GM23338 (cell line): ENCODE results near the gene TMEM143. TPM values are rescaled to one million over a fixed set of nuclear protein-coding genes. Genes with fewer than 3 reads are reported as not detected.
A peak's percentile ranks its signal among the peaks of the same experiment; 100 is the strongest.
"Not testable (repeated sequence)": the region's sequence is repeated elsewhere in the genome, so short reads cannot be mapped to it uniquely, and the experiment has no call there.

Experiments
- ATAC-seq: fragments of 200-7000 bp; cut with Tn5 transposase; 3 replicates; pipeline ENCODE4 v1.9.1; 2020
- DNase-seq: peaks from one replicate; pipeline ENCODE4 v3.0.0-alpha.2; 2015; ENCODE audit warnings: low spot score
- H2AFZ ChIP-seq: fragments of 200-600 bp; sonication (generic); 2 replicates; pipeline ENCODE4 v1.8.0; 2016; ENCODE audit warnings: antibody characterized with exemption, mild to moderate bottlenecking, moderate library complexity
- H3F3A ChIP-seq: fragments of 200-600 bp; sonication (generic); replicated peaks from 2 replicates; pipeline ENCODE4 v1.8.0; 2017; ENCODE audit warnings: antibody characterized with exemption, mixed run types, low read depth
- H3K27ac ChIP-seq: fragments of 200-600 bp; sonication (generic); 2 replicates; pipeline ENCODE4 v1.6.1; 2016; ENCODE audit warnings: low read depth
- H3K27me3 ChIP-seq: fragments of 200-600 bp; sonication (generic); 2 replicates; pipeline ENCODE4 v1.8.0; 2016; ENCODE audit warnings: mild to moderate bottlenecking, mixed run types, moderate library complexity; ENCODE audit not compliant: insufficient read depth
- H3K36me3 ChIP-seq: fragments of 200-600 bp; sonication (generic); 2 replicates; pipeline ENCODE4 v1.8.0; 2016; ENCODE audit warnings: mild to moderate bottlenecking; ENCODE audit not compliant: insufficient read depth
- H3K4me1 ChIP-seq: fragments of 200-600 bp; sonication (generic); 2 replicates; pipeline ENCODE4 v1.8.0; 2016; ENCODE audit warnings: mild to moderate bottlenecking, moderate library complexity; ENCODE audit not compliant: insufficient read depth
- H3K4me2 ChIP-seq: fragments of 200-600 bp; sonication (generic); 2 replicates; pipeline ENCODE4 v1.7.1; 2017; ENCODE audit warnings: mixed run types
- H3K4me3 ChIP-seq: fragments of 200-600 bp; sonication (generic); 2 replicates; pipeline ENCODE4 v1.6.1; 2016; ENCODE audit warnings: mixed run types
- H3K79me2 ChIP-seq: fragments of 200-600 bp; sonication (generic); replicated peaks from 2 replicates; pipeline ENCODE4 v1.8.0; 2017; ENCODE audit warnings: mild to moderate bottlenecking; ENCODE audit not compliant: insufficient read depth
- H3K9me2 ChIP-seq: fragments of 200-600 bp; sonication (generic); 2 replicates; pipeline ENCODE4 v1.8.0; 2017; ENCODE audit not compliant: insufficient read depth
- H4K20me1 ChIP-seq: fragments of 200-600 bp; sonication (generic); replicated peaks from 2 replicates; pipeline ENCODE4 v1.8.0; 2017; ENCODE audit warnings: mild to moderate bottlenecking; ENCODE audit not compliant: insufficient read depth
- H3K27ac Mint-ChIP-seq: 2 replicates; pipeline ENCODE4 v1.8.0; 2020; ENCODE audit warnings: inconsistent platforms, mild to moderate bottlenecking, moderate library complexity, mixed read lengths
- H3K27me3 Mint-ChIP-seq: 3 replicates; pipeline ENCODE4 v1.8.0; 2022; ENCODE audit warnings: low read depth, mild to moderate bottlenecking, moderate library complexity, mixed read lengths, inconsistent platforms; ENCODE audit not compliant: insufficient read depth, poor library complexity
- H3K36me3 Mint-ChIP-seq: 3 replicates; pipeline ENCODE4 v1.8.0; 2021; ENCODE audit warnings: low read depth, mild to moderate bottlenecking, inconsistent platforms, moderate library complexity, mixed read lengths
- H3K4me1 Mint-ChIP-seq: 3 replicates; pipeline ENCODE4 v1.8.0; 2020; ENCODE audit warnings: mild to moderate bottlenecking, inconsistent platforms, mixed read lengths
- H3K4me3 Mint-ChIP-seq: 3 replicates; pipeline ENCODE4 v1.8.0; 2021; ENCODE audit warnings: moderate library complexity, mild to moderate bottlenecking, inconsistent platforms, mixed read lengths
- H3K9me3 Mint-ChIP-seq: 3 replicates; pipeline ENCODE4 v1.8.0; 2020; ENCODE audit warnings: moderate library complexity, mild to moderate bottlenecking, inconsistent platforms, mixed read lengths
- EZH2phosphoT487 ChIP-seq: fragments of 200-600 bp; sonication (generic); IDR thresholded peaks from one replicate; pipeline ENCODE4 v1.8.1; 2018; ENCODE audit warnings: antibody characterized with exemption; ENCODE audit not compliant: unreplicated experiment
- NANOG ChIP-seq: IDR thresholded peaks from 2 replicates; pipeline ENCODE4 v1.6.1; 2016; ENCODE audit warnings: antibody characterized with exemption, borderline replicate concordance
- POLR2AphosphoS5 ChIP-seq: IDR thresholded peaks from 2 replicates; pipeline ENCODE4 v1.6.1; 2016; ENCODE audit warnings: antibody characterized with exemption, low read depth
- ZNF114 ChIP-seq: fragments of 250-450 bp; sonication (Bioruptor Pico); IDR thresholded peaks from 2 replicates; pipeline ENCODE4 v1.5.0; 2020; ENCODE audit warnings: mild to moderate bottlenecking, moderate library complexity
- polyA plus RNA-seq: library from polyadenylated mRNA; unstranded; fragments of >200 nt; fragmentation: Nextera tagmentation; extraction: Ambion mirVana; gene quantifications from 2 replicates; pipeline ENCODE4 v1.2.1, GENCODE V29; 2016
- total RNA-seq: library from RNA; depleted of rRNA; stranded (reverse); fragments of >200 nt; shearing (Covaris generic); gene quantifications from 2 replicates; pipeline ENCODE4 v1.2.3, GENCODE V29; 2014
- TF ChIP-seq, protein P1 (sequence below): IDR thresholded peaks from one replicate; pipeline ENCODE4 v1.6.1; 2018; ENCODE audit warnings: antibody characterized with exemption; ENCODE audit not compliant: unreplicated experiment

Gene TMEM143
- total and polyA plus RNA-seq, 2 experiments from 2014 or later, result 12.8 to 15.0 TPM

DNA sequence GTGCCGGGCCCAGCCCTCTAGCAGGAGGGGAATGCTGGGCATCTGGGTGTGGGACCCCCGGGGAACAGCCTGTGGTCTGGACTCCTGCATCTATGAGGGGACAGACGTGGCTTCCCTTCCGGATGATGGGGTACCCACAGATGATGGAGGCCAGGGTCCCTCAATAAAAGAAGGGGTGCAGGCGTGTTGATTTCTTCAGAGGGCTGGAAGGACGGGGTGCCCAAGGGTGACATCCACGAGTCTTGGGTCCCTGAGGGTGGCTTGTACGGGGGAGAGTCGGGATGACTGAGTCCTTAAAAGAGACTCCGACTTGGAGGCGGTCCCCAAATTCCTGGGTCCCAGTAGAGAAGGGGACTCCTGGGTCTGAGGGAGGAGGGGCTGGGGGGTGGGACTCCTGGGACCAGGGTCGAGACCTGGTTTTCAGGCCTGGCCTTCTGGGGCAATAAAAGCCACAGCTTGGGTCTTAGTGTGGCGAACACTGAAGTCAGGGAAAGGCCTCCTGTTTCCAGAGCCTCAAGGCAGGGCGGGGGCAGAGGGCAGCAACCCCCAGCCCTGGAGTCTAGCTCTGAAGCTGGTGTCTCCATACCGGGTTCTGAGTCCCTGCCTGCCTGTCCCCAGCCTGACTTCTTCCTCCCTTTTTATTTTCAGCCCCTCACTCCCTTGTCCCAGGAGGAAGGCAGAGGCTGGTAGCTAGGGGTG is 29.3 kb upstream of the TMEM143 start:
- no peak overlapping the region for H3K27ac ChIP-seq
- H3K27me3 Mint-ChIP-seq, result peaks cover 55% of the 10 kb centered on the region
- no peak overlapping the region for H3K27ac Mint-ChIP-seq

DNA sequence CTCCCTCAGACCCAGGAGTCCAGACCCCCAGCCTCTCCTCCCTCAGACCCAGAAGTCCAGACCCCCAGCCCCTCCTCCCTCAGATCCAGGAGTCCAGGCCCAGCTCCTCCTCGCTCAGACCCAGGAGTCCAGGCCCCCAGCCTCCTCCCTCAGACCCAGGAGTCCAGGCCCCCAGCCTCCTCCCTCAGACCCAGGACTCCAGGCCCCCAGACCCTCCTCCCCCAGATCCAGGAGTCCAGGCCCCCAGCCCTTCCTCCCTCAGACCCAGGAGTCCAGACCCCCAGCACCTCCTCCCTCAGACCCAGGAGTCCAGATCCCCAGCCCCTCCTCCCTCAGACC is 28.2 kb upstream of the TMEM143 start:
- H3K27me3 ChIP-seq, result peaks cover 49% of the 10 kb centered on the region
- H2AFZ ChIP-seq, H3F3A ChIP-seq, H3K9me3 Mint-ChIP-seq, H3K27ac Mint-ChIP-seq, DNase-seq, H3K4me3 ChIP-seq, H3K27ac ChIP-seq, H3K9me2 ChIP-seq, ATAC-seq: not testable (repeated sequence)
- peaks cover 11% of the 10 kb centered on the region for H3K36me3 ChIP-seq
- peaks cover 17% of the 10 kb centered on the region for H4K20me1 ChIP-seq
- H3K4me1 Mint-ChIP-seq, result peaks cover 35% of the 10 kb centered on the region
- peak overlapping the region; percentile 88; the same call in 1 of the 3 replicates for H3K4me3 Mint-ChIP-seq
- peak overlapping the region; percentile 99; the same call in 1 of the 2 replicates for H3K4me2 ChIP-seq
- peaks cover 34% of the 10 kb centered on the region for H3K4me1 ChIP-seq
- H3K79me2 ChIP-seq, result peaks cover 21% of the 10 kb centered on the region
- peaks cover 25% of the 10 kb centered on the region for H3K36me3 Mint-ChIP-seq
- H3K27me3 Mint-ChIP-seq, result peaks cover 45% of the 10 kb centered on the region

More for the DNA sequence above, 29.3 kb upstream of the TMEM143 start:
- H3K4me2 ChIP-seq, result peak overlapping the region; percentile 95
- ATAC-seq (no peak), DNase-seq (peak; percentile 42)
- H3K79me2 ChIP-seq, result peaks cover 20% of the 10 kb centered on the region
- peaks cover 10% of the 10 kb centered on the region for H3F3A ChIP-seq
- peaks cover 59% of the 10 kb centered on the region for H3K27me3 ChIP-seq
- peak overlapping the region; percentile 86 for H2AFZ ChIP-seq
- Mint-ChIP-seq H3K4me1 (peaks cover 45% of the 10 kb centered on the region), H3K36me3 (peaks cover 20% of the 10 kb centered on the region), H3K4me3 (peak overlapping the region; percentile 73), H3K9me3 (peaks cover 3% of the 10 kb centered on the region; the same call in 2 of the 3 replicates)
- peak overlapping the region; percentile 74 for H3K4me3 ChIP-seq
- H3K36me3 ChIP-seq, result peaks cover 6% of the 10 kb centered on the region
- TF ChIP-seq POLR2AphosphoS5 (no peak), ZNF114 (CRISPR knock-in tag) (no peak), NANOG (no peak), EZH2phosphoT487 (no peak)
- TF ChIP-seq, protein P1, sequence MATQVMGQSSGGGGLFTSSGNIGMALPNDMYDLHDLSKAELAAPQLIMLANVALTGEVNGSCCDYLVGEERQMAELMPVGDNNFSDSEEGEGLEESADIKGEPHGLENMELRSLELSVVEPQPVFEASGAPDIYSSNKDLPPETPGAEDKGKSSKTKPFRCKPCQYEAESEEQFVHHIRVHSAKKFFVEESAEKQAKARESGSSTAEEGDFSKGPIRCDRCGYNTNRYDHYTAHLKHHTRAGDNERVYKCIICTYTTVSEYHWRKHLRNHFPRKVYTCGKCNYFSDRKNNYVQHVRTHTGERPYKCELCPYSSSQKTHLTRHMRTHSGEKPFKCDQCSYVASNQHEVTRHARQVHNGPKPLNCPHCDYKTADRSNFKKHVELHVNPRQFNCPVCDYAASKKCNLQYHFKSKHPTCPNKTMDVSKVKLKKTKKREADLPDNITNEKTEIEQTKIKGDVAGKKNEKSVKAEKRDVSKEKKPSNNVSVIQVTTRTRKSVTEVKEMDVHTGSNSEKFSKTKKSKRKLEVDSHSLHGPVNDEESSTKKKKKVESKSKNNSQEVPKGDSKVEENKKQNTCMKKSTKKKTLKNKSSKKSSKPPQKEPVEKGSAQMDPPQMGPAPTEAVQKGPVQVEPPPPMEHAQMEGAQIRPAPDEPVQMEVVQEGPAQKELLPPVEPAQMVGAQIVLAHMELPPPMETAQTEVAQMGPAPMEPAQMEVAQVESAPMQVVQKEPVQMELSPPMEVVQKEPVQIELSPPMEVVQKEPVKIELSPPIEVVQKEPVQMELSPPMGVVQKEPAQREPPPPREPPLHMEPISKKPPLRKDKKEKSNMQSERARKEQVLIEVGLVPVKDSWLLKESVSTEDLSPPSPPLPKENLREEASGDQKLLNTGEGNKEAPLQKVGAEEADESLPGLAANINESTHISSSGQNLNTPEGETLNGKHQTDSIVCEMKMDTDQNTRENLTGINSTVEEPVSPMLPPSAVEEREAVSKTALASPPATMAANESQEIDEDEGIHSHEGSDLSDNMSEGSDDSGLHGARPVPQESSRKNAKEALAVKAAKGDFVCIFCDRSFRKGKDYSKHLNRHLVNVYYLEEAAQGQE, result no peak
- peaks cover 8% of the 10 kb centered on the region; the same call in 1 of the 2 replicates for H4K20me1 ChIP-seq
- peaks cover 44% of the 10 kb centered on the region for H3K4me1 ChIP-seq
- H3K9me2 ChIP-seq, result no peaks in the 10 kb centered on the region
